K562 (cell line): ENCODE data around the gene TP63. TPM values are rescaled to one million over a fixed set of nuclear protein-coding genes. Genes with fewer than 3 reads are reported as not detected.

Experiments
- BRF1 ChIP-seq: IDR thresholded peaks from 3 replicates; pipeline ENCODE4 v1.6.1; 2011; ENCODE audit warnings: borderline replicate concordance, mild to moderate bottlenecking; ENCODE audit not compliant: insufficient read length; ENCODE audit errors: extremely low read depth
- GABPB2 ChIP-seq: fragments of 250-450 bp; sonication (Bioruptor Pico); conservative IDR thresholded peaks from 2 replicates; pipeline ENCODE4 v1.5.1; 2021; ENCODE audit warnings: mild to moderate bottlenecking
- MED1 ChIP-seq: sonication (generic); formaldehyde crosslinking; IDR thresholded peaks from 2 replicates; pipeline ENCODE4 v1.8.1; 2023; ENCODE audit warnings: missing genetic modification reagents, borderline replicate concordance
- SMARCA5 ChIP-seq: fragments of 450-650 bp; IDR thresholded peaks from 2 replicates; pipeline ENCODE4 v1.6.1; 2016
- TEAD1 ChIP-seq, 2 experiments: fragments of 450-650 bp in 1 of 2; sonication (generic) in 1 of 2; formaldehyde crosslinking; IDR thresholded peaks; 2 replicates each; pipeline versions ENCODE4 v1.4.0 to v1.8.0; 2020 to 2022; ENCODE audit warnings: mild to moderate bottlenecking in 2 of 2, missing genetic modification reagents in 1 of 2
- TRIM24 ChIP-seq, 2 experiments: fragments of 450-650 bp; IDR thresholded peaks; 2 replicates each; pipeline ENCODE4 v1.6.1; 2016
- ZNF408 ChIP-seq: fragments of 250-450 bp; sonication (Bioruptor Pico); IDR thresholded peaks from 2 replicates; pipeline ENCODE4 v1.4.0; 2020; ENCODE audit warnings: low read depth, mild to moderate bottlenecking, moderate library complexity
- polyA plus RNA-seq, 8 experiments: library from polyadenylated mRNA; depleted of rRNA in 4 of 8; stranded (reverse) in 5 of 8; unstranded in 3 of 8; fragments of >200 nt; fragmentation: Nextera tagmentation in 2 of 8; fragmentation: Illumina TruSeq in 1 of 8; extraction: Ambion mirVana in 2 of 8; extraction: Trizol in 1 of 8; gene quantifications; 2 replicates each; pipeline versions ENCODE4 v1.2.1 to v1.2.3, GENCODE V29; 2011 to 2014; ENCODE audit warnings: inconsistent platforms in 1 of 8, missing spikeins in 1 of 8
- total RNA-seq, 7 experiments: library from RNA; depleted of rRNA in 6 of 7; stranded (reverse); fragments of >200 nt in 6 of 7; fragmentation: Illumina TruSeq in 2 of 7; extraction: Trizol in 2 of 7; gene quantifications; 2 replicates each; pipeline versions ENCODE4 v1.2.1 to v1.2.3, GENCODE V29; 2011 to 2021; ENCODE audit warnings: low replicate concordance in 1 of 7
- TF ChIP-seq, protein P1 (sequence below): fragments of 250-450 bp; sonication (Bioruptor Pico); IDR thresholded peaks from 2 replicates; pipeline ENCODE4 v1.4.0; 2020; ENCODE audit warnings: mild to moderate bottlenecking, moderate library complexity
- TF ChIP-seq, protein P2 (sequence below): fragments of 450-650 bp; formaldehyde crosslinking; IDR thresholded peaks from 2 replicates; pipeline ENCODE4 v1.4.0; 2020; ENCODE audit warnings: mild to moderate bottlenecking, moderate library complexity
- TF ChIP-seq, protein P3 (sequence below), 2 experiments: fragments of 450-650 bp in 1 of 2; sonication (generic) in 1 of 2; formaldehyde crosslinking in 1 of 2; IDR thresholded peaks in 1 of 2; conservative IDR thresholded peaks in 1 of 2; 2 replicates each; pipeline versions ENCODE4 v1.6.1 to v1.8.1; 2016 to 2023; ENCODE audit warnings: mild to moderate bottlenecking in 2 of 2, moderate library complexity in 2 of 2, inconsistent platforms in 1 of 2, missing genetic modification reagents in 1 of 2
- TF ChIP-seq, protein P4 (sequence below): fragments of 250-450 bp; sonication (Bioruptor Pico); IDR thresholded peaks from 2 replicates; pipeline ENCODE4 v1.4.0; 2020
- TF ChIP-seq, protein P5 (sequence below), 2 experiments: fragments of 450-650 bp in 1 of 2; IDR thresholded peaks; 2 replicates each; pipeline ENCODE4 v1.6.1; 2011 to 2017; ENCODE audit warnings: low read depth in 2 of 2, antibody characterized with exemption in 1 of 2, borderline replicate concordance in 1 of 2, low read length in 1 of 2, mild to moderate bottlenecking in 1 of 2, mixed read lengths in 1 of 2; ENCODE audit not compliant: control insufficient read depth in 1 of 2

The TP63 gene
- total and polyA plus RNA-seq, 9 of the 15 experiments (the other 6 are each of a cell fraction or from before 2014, with no cell fraction given) = 0.32 to 1.4 (median 0.50) TPM

DNA sequence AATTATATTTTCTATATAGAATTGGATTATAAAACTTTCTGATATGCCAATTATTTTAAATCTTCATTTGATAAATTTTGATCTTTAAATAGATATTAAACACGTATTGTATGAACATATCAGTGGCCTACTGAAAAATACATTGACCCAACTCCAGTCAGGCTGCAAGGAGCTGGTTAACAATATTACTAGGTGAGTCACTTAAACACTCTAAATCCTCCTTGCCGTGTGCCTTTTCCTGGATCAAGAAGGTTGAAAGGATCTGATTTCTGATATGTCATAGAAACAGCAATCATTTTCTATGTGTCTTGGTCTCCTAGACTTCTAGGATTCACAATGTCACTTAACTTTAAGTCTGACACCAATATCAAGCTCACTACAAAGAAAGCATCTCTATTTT, 123.2 kb downstream of the TP63 start (continued):
- TF ChIP-seq, protein P1, sequence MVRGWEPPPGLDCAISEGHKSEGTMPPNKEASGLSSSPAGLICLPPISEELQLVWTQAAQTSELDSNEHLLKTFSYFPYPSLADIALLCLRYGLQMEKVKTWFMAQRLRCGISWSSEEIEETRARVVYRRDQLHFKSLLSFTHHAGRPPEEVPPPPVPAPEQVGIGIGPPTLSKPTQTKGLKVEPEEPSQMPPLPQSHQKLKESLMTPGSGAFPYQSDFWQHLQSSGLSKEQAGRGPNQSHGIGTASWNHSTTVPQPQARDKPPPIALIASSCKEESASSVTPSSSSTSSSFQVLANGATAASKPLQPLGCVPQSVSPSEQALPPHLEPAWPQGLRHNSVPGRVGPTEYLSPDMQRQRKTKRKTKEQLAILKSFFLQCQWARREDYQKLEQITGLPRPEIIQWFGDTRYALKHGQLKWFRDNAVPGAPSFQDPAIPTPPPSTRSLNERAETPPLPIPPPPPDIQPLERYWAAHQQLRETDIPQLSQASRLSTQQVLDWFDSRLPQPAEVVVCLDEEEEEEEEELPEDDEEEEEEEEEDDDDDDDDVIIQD (CRISPR knock-in tag) = no peak
- TF ChIP-seq SMARCA5 (no peak), BRF1 (no peak), ZNF408 (no peak), GABPB2 (no peak), TRIM24 (IDR thresholded peaks at IDR 0.05) (no peak), MED1 (CRISPR knock-in tag) (no peak), TEAD1 (CRISPR knock-in tag; IDR thresholded peaks at IDR 0.05) (no peak)
- TF ChIP-seq, protein P2, sequence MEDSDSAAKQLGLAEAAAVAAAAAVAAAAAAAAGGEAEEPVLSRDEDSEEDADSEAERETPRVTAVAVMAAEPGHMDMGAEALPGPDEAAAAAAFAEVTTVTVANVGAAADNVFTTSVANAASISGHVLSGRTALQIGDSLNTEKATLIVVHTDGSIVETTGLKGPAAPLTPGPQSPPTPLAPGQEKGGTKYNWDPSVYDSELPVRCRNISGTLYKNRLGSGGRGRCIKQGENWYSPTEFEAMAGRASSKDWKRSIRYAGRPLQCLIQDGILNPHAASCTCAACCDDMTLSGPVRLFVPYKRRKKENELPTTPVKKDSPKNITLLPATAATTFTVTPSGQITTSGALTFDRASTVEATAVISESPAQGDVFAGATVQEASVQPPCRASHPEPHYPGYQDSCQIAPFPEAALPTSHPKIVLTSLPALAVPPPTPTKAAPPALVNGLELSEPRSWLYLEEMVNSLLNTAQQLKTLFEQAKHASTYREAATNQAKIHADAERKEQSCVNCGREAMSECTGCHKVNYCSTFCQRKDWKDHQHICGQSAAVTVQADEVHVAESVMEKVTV (CRISPR knock-in tag) = no peak
- TF ChIP-seq, protein P3, sequence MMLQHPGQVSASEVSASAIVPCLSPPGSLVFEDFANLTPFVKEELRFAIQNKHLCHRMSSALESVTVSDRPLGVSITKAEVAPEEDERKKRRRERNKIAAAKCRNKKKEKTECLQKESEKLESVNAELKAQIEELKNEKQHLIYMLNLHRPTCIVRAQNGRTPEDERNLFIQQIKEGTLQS (IDR thresholded peaks at IDR 0.05) = no peak
- TF ChIP-seq, protein P3 (CRISPR knock-in tag; conservative IDR thresholded peaks at IDR 0.05) = no peak
- TF ChIP-seq, protein P4, sequence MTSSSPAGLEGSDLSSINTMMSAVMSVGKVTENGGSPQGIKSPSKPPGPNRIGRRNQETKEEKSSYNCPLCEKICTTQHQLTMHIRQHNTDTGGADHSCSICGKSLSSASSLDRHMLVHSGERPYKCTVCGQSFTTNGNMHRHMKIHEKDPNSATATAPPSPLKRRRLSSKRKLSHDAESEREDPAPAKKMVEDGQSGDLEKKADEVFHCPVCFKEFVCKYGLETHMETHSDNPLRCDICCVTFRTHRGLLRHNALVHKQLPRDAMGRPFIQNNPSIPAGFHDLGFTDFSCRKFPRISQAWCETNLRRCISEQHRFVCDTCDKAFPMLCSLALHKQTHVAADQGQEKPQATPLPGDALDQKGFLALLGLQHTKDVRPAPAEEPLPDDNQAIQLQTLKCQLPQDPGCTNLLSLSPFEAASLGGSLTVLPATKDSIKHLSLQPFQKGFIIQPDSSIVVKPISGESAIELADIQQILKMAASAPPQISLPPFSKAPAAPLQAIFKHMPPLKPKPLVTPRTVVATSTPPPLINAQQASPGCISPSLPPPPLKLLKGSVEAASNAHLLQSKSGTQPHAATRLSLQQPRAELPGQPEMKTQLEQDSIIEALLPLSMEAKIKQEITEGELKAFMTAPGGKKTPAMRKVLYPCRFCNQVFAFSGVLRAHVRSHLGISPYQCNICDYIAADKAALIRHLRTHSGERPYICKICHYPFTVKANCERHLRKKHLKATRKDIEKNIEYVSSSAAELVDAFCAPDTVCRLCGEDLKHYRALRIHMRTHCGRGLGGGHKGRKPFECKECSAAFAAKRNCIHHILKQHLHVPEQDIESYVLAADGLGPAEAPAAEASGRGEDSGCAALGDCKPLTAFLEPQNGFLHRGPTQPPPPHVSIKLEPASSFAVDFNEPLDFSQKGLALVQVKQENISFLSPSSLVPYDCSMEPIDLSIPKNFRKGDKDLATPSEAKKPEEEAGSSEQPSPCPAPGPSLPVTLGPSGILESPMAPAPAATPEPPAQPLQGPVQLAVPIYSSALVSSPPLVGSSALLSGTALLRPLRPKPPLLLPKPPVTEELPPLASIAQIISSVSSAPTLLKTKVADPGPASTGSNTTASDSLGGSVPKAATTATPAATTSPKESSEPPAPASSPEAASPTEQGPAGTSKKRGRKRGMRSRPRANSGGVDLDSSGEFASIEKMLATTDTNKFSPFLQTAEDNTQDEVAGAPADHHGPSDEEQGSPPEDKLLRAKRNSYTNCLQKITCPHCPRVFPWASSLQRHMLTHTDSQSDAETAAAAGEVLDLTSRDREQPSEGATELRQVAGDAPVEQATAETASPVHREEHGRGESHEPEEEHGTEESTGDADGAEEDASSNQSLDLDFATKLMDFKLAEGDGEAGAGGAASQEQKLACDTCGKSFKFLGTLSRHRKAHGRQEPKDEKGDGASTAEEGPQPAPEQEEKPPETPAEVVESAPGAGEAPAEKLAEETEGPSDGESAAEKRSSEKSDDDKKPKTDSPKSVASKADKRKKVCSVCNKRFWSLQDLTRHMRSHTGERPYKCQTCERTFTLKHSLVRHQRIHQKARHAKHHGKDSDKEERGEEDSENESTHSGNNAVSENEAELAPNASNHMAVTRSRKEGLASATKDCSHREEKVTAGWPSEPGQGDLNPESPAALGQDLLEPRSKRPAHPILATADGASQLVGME = no peak
- TF ChIP-seq, protein P5, sequence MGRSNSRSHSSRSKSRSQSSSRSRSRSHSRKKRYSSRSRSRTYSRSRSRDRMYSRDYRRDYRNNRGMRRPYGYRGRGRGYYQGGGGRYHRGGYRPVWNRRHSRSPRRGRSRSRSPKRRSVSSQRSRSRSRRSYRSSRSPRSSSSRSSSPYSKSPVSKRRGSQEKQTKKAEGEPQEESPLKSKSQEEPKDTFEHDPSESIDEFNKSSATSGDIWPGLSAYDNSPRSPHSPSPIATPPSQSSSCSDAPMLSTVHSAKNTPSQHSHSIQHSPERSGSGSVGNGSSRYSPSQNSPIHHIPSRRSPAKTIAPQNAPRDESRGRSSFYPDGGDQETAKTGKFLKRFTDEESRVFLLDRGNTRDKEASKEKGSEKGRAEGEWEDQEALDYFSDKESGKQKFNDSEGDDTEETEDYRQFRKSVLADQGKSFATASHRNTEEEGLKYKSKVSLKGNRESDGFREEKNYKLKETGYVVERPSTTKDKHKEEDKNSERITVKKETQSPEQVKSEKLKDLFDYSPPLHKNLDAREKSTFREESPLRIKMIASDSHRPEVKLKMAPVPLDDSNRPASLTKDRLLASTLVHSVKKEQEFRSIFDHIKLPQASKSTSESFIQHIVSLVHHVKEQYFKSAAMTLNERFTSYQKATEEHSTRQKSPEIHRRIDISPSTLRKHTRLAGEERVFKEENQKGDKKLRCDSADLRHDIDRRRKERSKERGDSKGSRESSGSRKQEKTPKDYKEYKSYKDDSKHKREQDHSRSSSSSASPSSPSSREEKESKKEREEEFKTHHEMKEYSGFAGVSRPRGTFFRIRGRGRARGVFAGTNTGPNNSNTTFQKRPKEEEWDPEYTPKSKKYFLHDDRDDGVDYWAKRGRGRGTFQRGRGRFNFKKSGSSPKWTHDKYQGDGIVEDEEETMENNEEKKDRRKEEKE (IDR thresholded peaks at IDR 0.05; ENCODE audit: borderline replicate concordance in 1 of 2, control insufficient read depth in 1 of 2, low read depth in 2 of 2, low read length in 1 of 2) = no peak
- TF ChIP-seq, all 486 proteins: peak for 0
